IMR-90 (cell line): ENCODE measurements around the gene CAPN8. TPM values are rescaled to one million over a fixed set of nuclear protein-coding genes. Genes with fewer than 3 reads are reported as not detected.

Experiments used
- ATAC-seq: fragments of 200-7000 bp; cut with Tn5 transposase; 2 replicates; pipeline ENCODE4 v1.9.1; 2020; ENCODE audit warnings: low read depth, mild to moderate bottlenecking, moderate library complexity
- BruUV-seq: library from RNA; stranded (reverse); fragments of 400-500 nt; replicated peaks from 2 replicates; lab custom pipeline; 2021; lab: Mats Ljungman, UMichigan
- CTCF ChIA-PET: fragments of 300-600 bp; formaldehyde crosslinking; extraction: SDS; loops from one replicate; lab custom pipeline; 2021; ENCODE audit warnings: antibody characterized with exemption; lab: Yijun Ruan, JAX
- POLR2A ChIA-PET: fragments of 300-600 bp; sonication (Branson Sonifier 250); formaldehyde crosslinking; loops from one replicate; lab custom pipeline; 2022; ENCODE audit warnings: antibody characterized with exemption; ENCODE audit not compliant: unreplicated experiment; lab: Charles Lee
- DNase-seq: peaks from one replicate; pipeline ENCODE4 v3.0.0; 2013
- H2AFZ ChIP-seq: replicated peaks from 2 replicates; pipeline ENCODE3; 2013; ENCODE audit warnings: low read length, mild to moderate bottlenecking; ENCODE audit not compliant: poor library complexity
- H2AK5ac ChIP-seq: 2 replicates; pipeline ENCODE4 v1.6.1; 2013; ENCODE audit warnings: low read depth, low read length, inconsistent platforms
- H2AK9ac ChIP-seq: replicated peaks from 2 replicates; pipeline ENCODE3; 2013; ENCODE audit warnings: mild to moderate bottlenecking, low read depth, low read length, moderate library complexity; ENCODE audit not compliant: poor library complexity
- H2BK120ac ChIP-seq: 2 replicates; pipeline ENCODE4 v1.6.1; 2013; ENCODE audit warnings: low read depth, low read length, inconsistent platforms
- H2BK15ac ChIP-seq: 3 replicates; pipeline ENCODE4 v1.6.1; 2013; ENCODE audit warnings: low read depth, low read length, inconsistent platforms
- H2BK20ac ChIP-seq: 2 replicates; pipeline ENCODE4 v1.6.1; 2013; ENCODE audit warnings: low read depth, mild to moderate bottlenecking, inconsistent platforms, low read length, moderate library complexity
- H2BK5ac ChIP-seq: 2 replicates; pipeline ENCODE4 v1.6.1; 2013; ENCODE audit warnings: mild to moderate bottlenecking, low read depth, low read length, inconsistent platforms; ENCODE audit not compliant: poor library complexity, severe bottlenecking
- H3K14ac ChIP-seq: replicated peaks from 2 replicates; pipeline ENCODE4 v1.6.1; 2013; ENCODE audit warnings: low read depth, low read length, inconsistent platforms
- H3K18ac ChIP-seq: 2 replicates; pipeline ENCODE4 v1.6.1; 2013; ENCODE audit warnings: low read depth, low read length, control low read depth
- H3K23ac ChIP-seq: 2 replicates; pipeline ENCODE4 v1.6.1; 2013; ENCODE audit warnings: low read depth, low read length, inconsistent platforms
- H3K27ac ChIP-seq: 2 replicates; pipeline ENCODE4 v1.5.1; 2013; ENCODE audit warnings: mild to moderate bottlenecking, control low read depth, low read length; ENCODE audit not compliant: insufficient read depth
- H3K27me3 ChIP-seq: 2 replicates; pipeline ENCODE4 v1.6.1; 2013; ENCODE audit warnings: low read length; ENCODE audit not compliant: control insufficient read depth, insufficient read depth
- H3K36me3 ChIP-seq: 2 replicates; pipeline ENCODE4 v1.6.1; 2013; ENCODE audit warnings: low read length, mixed read lengths; ENCODE audit not compliant: control insufficient read depth, insufficient read depth
- H3K4ac ChIP-seq: 2 replicates; pipeline ENCODE4 v1.6.1; 2013; ENCODE audit warnings: low read depth, low read length, inconsistent platforms
- H3K4me1 ChIP-seq: 2 replicates; pipeline ENCODE4 v1.6.1; 2013; ENCODE audit warnings: low read length, mixed read lengths; ENCODE audit not compliant: control insufficient read depth, insufficient read depth
- H3K4me2 ChIP-seq: 2 replicates; pipeline ENCODE4 v1.6.1; 2013; ENCODE audit warnings: low read depth, mild to moderate bottlenecking, control low read depth, low read length, moderate library complexity
- H3K4me3 ChIP-seq: 2 replicates; pipeline ENCODE4 v1.5.1; 2013; ENCODE audit warnings: low read depth, mild to moderate bottlenecking, control low read depth, low read length, moderate library complexity; ENCODE audit not compliant: insufficient read depth
- H3K56ac ChIP-seq: 2 replicates; pipeline ENCODE4 v1.6.1; 2013; ENCODE audit warnings: low read length, inconsistent platforms; ENCODE audit not compliant: insufficient read depth; ENCODE audit errors: extremely low read depth
- H3K79me1 ChIP-seq, 2 experiments: 2 replicates each; pipeline ENCODE4 v1.6.1; 2013; ENCODE audit warnings: low read length in 2 of 2, inconsistent platforms in 1 of 2, low read depth in 1 of 2
- H3K9ac ChIP-seq: 2 replicates; pipeline ENCODE4 v1.6.1; 2013; ENCODE audit warnings: low read depth, low read length, control low read depth
- H3K9me1 ChIP-seq: 2 replicates; pipeline ENCODE4 v1.6.1; 2013; ENCODE audit warnings: low read length, inconsistent platforms; ENCODE audit not compliant: insufficient read depth
- H3K9me3 ChIP-seq: 2 replicates; pipeline ENCODE4 v1.6.1; 2013; ENCODE audit warnings: low read length; ENCODE audit not compliant: control insufficient read depth, insufficient read depth
- H4K20me1 ChIP-seq: 2 replicates; pipeline ENCODE4 v1.6.1; 2013; ENCODE audit warnings: low read length, inconsistent platforms; ENCODE audit not compliant: insufficient read depth
- H4K5ac ChIP-seq: 2 replicates; pipeline ENCODE4 v1.6.1; 2013; ENCODE audit warnings: mild to moderate bottlenecking, low read depth, low read length, control low read depth
- H4K8ac ChIP-seq, 2 experiments: 2 replicates each; pipeline ENCODE4 v1.6.1; 2013; ENCODE audit warnings: low read depth in 2 of 2, low read length in 2 of 2, control low read depth in 1 of 2, inconsistent platforms in 1 of 2
- H4K91ac ChIP-seq: 2 replicates; pipeline ENCODE4 v1.6.1; 2013; ENCODE audit warnings: low read depth, low read length, inconsistent platforms; ENCODE audit not compliant: insufficient read depth
- CTCF ChIP-seq: conservative IDR thresholded peaks from 2 replicates; pipeline ENCODE4 v1.5.1; 2012; ENCODE audit warnings: mild to moderate bottlenecking, low read depth, low read length, improper control_type of control experiment
- POLR2A ChIP-seq: IDR thresholded peaks from 2 replicates; pipeline ENCODE4 v1.6.1; 2012; ENCODE audit warnings: mild to moderate bottlenecking, low read depth, low read length
- RAD21 ChIP-seq: IDR thresholded peaks from 2 replicates; pipeline ENCODE4 v1.6.1; 2012; ENCODE audit warnings: low read length, improper control_type of control experiment
- WGBS, 2 experiments: methylation state at CpG; one replicate each; pipeline versions ENCODE4 v1.1.5 to v1.1.7; 2013; ENCODE audit warnings: missing lambda C conversion rate in 2 of 2; ENCODE audit not compliant: insufficient read length in 1 of 2; ENCODE audit errors: extremely low coverage in 2 of 2; 5-methylcytosine and 5-hydroxymethylcytosine counted together
- dilution Hi-C: fragments of 300-500 bp; cut with HindIII; formaldehyde crosslinking; loops from one replicate; pipeline ENCODE4 v1.14.3; 2018; ENCODE audit warnings: low sequenced_read_pairs; ENCODE audit not compliant: unreplicated experiment
- in situ Hi-C: fragments of 300-500 bp; cut with MboI; formaldehyde crosslinking; loops from 3 replicates; pipeline ENCODE4 v1.14.3; 2019; ENCODE audit warnings: low sequenced_read_pairs, inconsistent platforms, mixed read lengths
- intact Hi-C: fragments of 100-400 bp; cut with micrococcal nuclease; formaldehyde crosslinking; loops from 2 replicates; pipeline ENCODE4 v1.10.0; 2022
- polyA plus RNA-seq, 3 experiments: library from polyadenylated mRNA; depleted of rRNA; stranded (reverse); fragments of >200 nt; gene quantifications; 2 replicates each; pipeline ENCODE4 v1.2.3, GENCODE V29; 2012; ENCODE audit warnings: low replicate concordance in 1 of 3
- total RNA-seq: library from RNA; depleted of rRNA; stranded (reverse); fragments of >200 nt; gene quantifications from 2 replicates; pipeline ENCODE4 v1.2.3, GENCODE V29; 2012

Gene CAPN8
- total and polyA plus RNA-seq, 2 of the 4 experiments (the other 2 are of a cell fraction): not detected

- Histone ChIP-seq H3K56ac (no peak overlapping the region), H4K20me1 (no peaks in the 10 kb centered on the region), H3K14ac (no peak overlapping the region), H4K5ac (no peak overlapping the region), H3K4ac (no peak overlapping the region), H2AK9ac (no peak overlapping the region), H3K9ac (no peak overlapping the region), H4K91ac (no peak overlapping the region), H3K9me1 (no peaks in the 10 kb centered on the region), H2AK5ac (no peak overlapping the region), H3K18ac (no peak overlapping the region), H2BK120ac (no peak overlapping the region), H3K79me1 (no peaks in the 10 kb centered on the region), H3K4me3 (no peak overlapping the region), H2AFZ (no peak overlapping the region), H2BK20ac (no peak overlapping the region), H3K4me2 (no peak overlapping the region), H3K9me3 (no peaks in the 10 kb centered on the region), H3K23ac (no peak overlapping the region), H3K4me1 (no peaks in the 10 kb centered on the region), H3K27me3 (peaks cover 11% of the 10 kb centered on the region), H3K27ac (no peak overlapping the region), H3K36me3 (no peaks in the 10 kb centered on the region), H2BK15ac (no peak overlapping the region), H2BK5ac (no peak overlapping the region), H4K8ac (no peak overlapping the region)
- in situ Hi-C loops (no loop called here), intact Hi-C loops (no loop called here), dilution Hi-C loops (no loop called here)
- POLR2A ChIA-PET: no interaction called here
- WGBS, 2 experiments: 30% methylated on average over 2 of the region's 8 CpGs; no CpG with 5 or more reads in 1 of the 2 experiments
- BruUV-seq: no TSS peak
- CTCF ChIA-PET: interaction anchor here (1.0 to 1.6 kb wide), 2 partner anchors 14 to 53 kb away, joined by 4 read pairs; no protein-coding TSS in a partner anchor
- DNase-seq (peak; percentile 1), ATAC-seq (no peak)
- TF ChIP-seq RAD21: peak; percentile 51
- TF ChIP-seq POLR2A: no peak
- TF ChIP-seq CTCF: peak; percentile 42
Observed at GRCh38 chr1:223556414-223557129, 108.9 kb downstream of the CAPN8 start.
